Endothelial cell (in vitro differentiated cells): ENCODE data around the gene GUCY1A2. TPM values are rescaled to one million over a fixed set of nuclear protein-coding genes. Genes with fewer than 3 reads are reported as not detected.

Source experiments
- DNase-seq: peaks from one replicate; pipeline ENCODE4 v3.0.0; 2021; ENCODE audit warnings: low spot score
- H3K27ac Mint-ChIP-seq: one replicate; pipeline ENCODE4 v1.8.0; 2021; ENCODE audit warnings: mixed read lengths, inconsistent platforms; ENCODE audit not compliant: unreplicated experiment
- H3K27me3 Mint-ChIP-seq: one replicate; pipeline ENCODE4 v1.8.0; 2021; ENCODE audit warnings: mild to moderate bottlenecking, moderate library complexity, mixed read lengths, inconsistent platforms; ENCODE audit not compliant: unreplicated experiment
- H3K36me3 Mint-ChIP-seq: one replicate; pipeline ENCODE4 v1.8.0; 2021; ENCODE audit warnings: mild to moderate bottlenecking, low read depth, mixed read lengths, inconsistent platforms; ENCODE audit not compliant: unreplicated experiment
- H3K4me1 Mint-ChIP-seq: one replicate; pipeline ENCODE4 v1.8.0; 2021; ENCODE audit warnings: mild to moderate bottlenecking, mixed read lengths, inconsistent platforms; ENCODE audit not compliant: unreplicated experiment
- H3K4me3 Mint-ChIP-seq: one replicate; pipeline ENCODE4 v1.8.0; 2021; ENCODE audit warnings: mild to moderate bottlenecking, mixed read lengths, inconsistent platforms; ENCODE audit not compliant: unreplicated experiment
- H3K9me3 Mint-ChIP-seq: one replicate; pipeline ENCODE4 v1.8.0; 2021; ENCODE audit warnings: mixed read lengths, inconsistent platforms; ENCODE audit not compliant: unreplicated experiment
- CTCF ChIP-seq: fragments of 200-600 bp; sonication (generic); IDR thresholded peaks from one replicate; pipeline ENCODE4 v1.5.0; 2021; ENCODE audit warnings: antibody characterized with exemption; ENCODE audit not compliant: unreplicated experiment
- total RNA-seq: library from RNA; stranded (reverse); fragmentation: NEBNext Ultra II Directional; extraction: Animal tissue kit (Norgen Biotek cat#: 25700); gene quantifications from one replicate; pipeline ENCODE4 v1.2.1, GENCODE V29; 2021; ENCODE audit not compliant: unreplicated experiment

GUCY1A2 gene
- total RNA-seq, 1 donor from 2014 or later, result 0.10 TPM

GRCh38 chr11:106925245-106925644 lies 93.0 kb downstream of the GUCY1A2 start:
- no peak overlapping the region for H3K4me3 Mint-ChIP-seq
- H3K36me3 Mint-ChIP-seq, result no peaks in the 10 kb centered on the region
- TF ChIP-seq CTCF, result no peak
- H3K9me3 Mint-ChIP-seq, result no peaks in the 10 kb centered on the region
- H3K4me1 Mint-ChIP-seq, result no peaks in the 10 kb centered on the region
- H3K27me3 Mint-ChIP-seq, result no peaks in the 10 kb centered on the region
- no peak for DNase-seq
- H3K27ac Mint-ChIP-seq, result no peak overlapping the region

- DNase-seq, result no peak
- H3K4me1 Mint-ChIP-seq, result no peaks in the 10 kb centered on the region
- no peak overlapping the region for H3K4me3 Mint-ChIP-seq
- no peaks in the 10 kb centered on the region for H3K36me3 Mint-ChIP-seq
- H3K9me3 Mint-ChIP-seq, result no peaks in the 10 kb centered on the region
- H3K27ac Mint-ChIP-seq, result no peak overlapping the region
- TF ChIP-seq CTCF, result no peak
- H3K27me3 Mint-ChIP-seq, result no peaks in the 10 kb centered on the region
Observed at GRCh38 chr11:106920899-106921509, 97.3 kb downstream of the GUCY1A2 start.

GRCh38 chr11:106917973-106918372 lies 100.3 kb downstream of the GUCY1A2 start:
- peak; percentile 11 for DNase-seq
- H3K27me3 Mint-ChIP-seq, result no peaks in the 10 kb centered on the region
- no peaks in the 10 kb centered on the region for H3K9me3 Mint-ChIP-seq
- no peaks in the 10 kb centered on the region for H3K36me3 Mint-ChIP-seq
- no peaks in the 10 kb centered on the region for H3K4me1 Mint-ChIP-seq
- no peak overlapping the region for H3K27ac Mint-ChIP-seq
- TF ChIP-seq CTCF, result no peak
- no peak overlapping the region for H3K4me3 Mint-ChIP-seq

GRCh38 chr11:106914409-106914808 lies 103.9 kb downstream of the GUCY1A2 start:
- H3K27me3 Mint-ChIP-seq, result no peaks in the 10 kb centered on the region
- H3K4me3 Mint-ChIP-seq, result no peak overlapping the region
- H3K9me3 Mint-ChIP-seq, result no peaks in the 10 kb centered on the region
- no peak overlapping the region for H3K27ac Mint-ChIP-seq
- DNase-seq, result no peak
- TF ChIP-seq CTCF, result no peak
- H3K4me1 Mint-ChIP-seq, result peaks cover 3% of the 10 kb centered on the region
- no peaks in the 10 kb centered on the region for H3K36me3 Mint-ChIP-seq

GRCh38 chr11:106913141-106913540 lies 105.1 kb downstream of the GUCY1A2 start:
- Mint-ChIP-seq H3K4me1 (peaks cover 3% of the 10 kb centered on the region), H3K9me3 (no peaks in the 10 kb centered on the region), H3K36me3 (no peaks in the 10 kb centered on the region), H3K27me3 (no peaks in the 10 kb centered on the region), H3K27ac (no peak overlapping the region), H3K4me3 (no peak overlapping the region)
- TF ChIP-seq CTCF, result no peak
- no peak for DNase-seq
